HG02981 (cell line): Measurements from ENCODE around the gene CALML3.
"Not testable (repeated sequence)": the region's sequence is repeated elsewhere in the genome, so short reads cannot be mapped to it uniquely, and the experiment has no call there.

ENCODE experiments used
- ATAC-seq: cut with Tn5 transposase; IDR thresholded peaks from one replicate; pipeline ENCODE4 v1.9.1; 2021; ENCODE audit warnings: mild to moderate bottlenecking, moderate library complexity; ENCODE audit not compliant: unreplicated experiment

The CALML3 gene

GRCh38 chr10:5524641-5525560 is at the start of gene CALML3:
TSS of gene CALML3 (plus strand) at chr10:5524961. CDS start at chr10:5525086, 125 bp downstream.
- ATAC-seq, result no peak

GRCh38 chr10:5475088-5475487 is 49.7 kb upstream of the CALML3 start:
- ATAC-seq, result not testable (repeated sequence)

DNA sequence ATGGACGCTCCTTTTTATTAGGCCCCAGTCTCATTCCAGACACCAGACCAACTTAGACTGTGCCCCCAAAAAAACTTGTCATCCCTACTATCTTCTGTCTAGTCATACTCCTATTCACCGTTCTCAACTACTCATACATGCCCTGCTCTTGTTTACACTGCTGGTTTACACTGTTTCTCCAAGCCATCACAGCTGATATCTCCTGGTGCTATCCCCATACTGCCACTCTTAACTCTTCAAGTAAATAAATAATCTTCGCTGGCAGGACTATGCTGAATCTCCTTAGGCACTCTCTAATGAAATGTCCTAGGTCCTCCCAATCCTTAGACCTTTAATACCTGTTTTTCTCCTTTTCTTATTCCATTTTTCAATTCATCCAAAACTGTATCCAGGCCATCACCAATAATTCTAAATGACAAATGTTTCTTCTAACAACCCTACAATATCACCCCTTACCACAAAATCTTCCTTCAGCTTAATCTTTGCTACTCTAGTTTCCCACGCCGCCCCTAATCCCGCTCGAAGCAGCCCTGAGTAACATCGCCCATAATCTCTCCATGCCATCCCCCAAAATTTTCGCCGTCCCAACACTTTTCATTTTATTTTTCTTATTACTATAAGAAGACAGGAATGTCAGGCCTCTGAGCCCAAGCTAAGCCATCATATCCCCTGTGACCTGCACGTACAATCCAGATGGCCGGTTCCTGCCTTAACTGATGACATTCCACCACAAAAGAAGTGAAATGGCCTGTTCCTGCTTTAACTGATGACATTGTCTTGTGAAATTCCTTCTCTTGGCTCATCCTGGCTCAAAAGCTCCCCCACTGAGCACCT is 48.6 kb upstream of the CALML3 start:
- not testable (repeated sequence) for ATAC-seq

- ATAC-seq, result no peak
These were observed 47.7 kb upstream of the CALML3 start for GRCh38 chr10:5476918-5477525.

DNA sequence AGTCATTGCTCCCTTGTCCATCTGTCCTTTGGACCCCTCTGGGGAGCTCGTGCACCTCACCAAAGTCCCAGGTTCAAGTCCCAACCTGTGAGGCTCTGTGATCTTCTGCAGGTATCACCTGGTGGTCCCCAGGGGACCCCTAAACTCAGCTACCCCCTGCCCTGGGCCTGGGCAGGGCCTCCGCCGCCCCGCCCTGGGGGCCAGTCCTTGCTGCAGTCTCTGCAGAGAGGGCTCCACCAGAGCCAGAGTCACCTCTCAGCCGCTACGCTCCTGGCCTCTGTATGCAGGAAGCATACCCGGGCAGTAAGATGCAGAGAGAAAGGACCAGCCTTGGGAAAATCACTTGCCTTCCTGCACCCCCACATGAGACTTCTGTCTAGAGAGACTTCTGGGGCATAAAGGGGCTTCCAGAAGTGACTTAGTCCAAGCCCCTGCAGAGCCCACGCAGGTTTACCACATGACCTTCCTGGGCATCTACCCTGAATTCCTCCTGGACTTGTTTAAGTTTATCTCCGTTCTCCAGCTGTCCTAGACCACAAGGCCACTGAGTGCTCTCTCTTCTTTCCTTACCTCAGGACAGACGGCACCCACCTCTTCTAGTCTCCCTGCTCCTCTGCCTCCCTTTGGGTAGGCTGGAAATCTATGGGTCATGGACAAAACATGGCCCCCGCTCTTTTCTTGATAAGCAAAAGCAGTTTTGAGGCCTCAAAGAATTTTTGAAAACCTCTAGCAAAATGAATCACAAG is 46.6 kb upstream of the CALML3 start:
- no peak for ATAC-seq

DNA sequence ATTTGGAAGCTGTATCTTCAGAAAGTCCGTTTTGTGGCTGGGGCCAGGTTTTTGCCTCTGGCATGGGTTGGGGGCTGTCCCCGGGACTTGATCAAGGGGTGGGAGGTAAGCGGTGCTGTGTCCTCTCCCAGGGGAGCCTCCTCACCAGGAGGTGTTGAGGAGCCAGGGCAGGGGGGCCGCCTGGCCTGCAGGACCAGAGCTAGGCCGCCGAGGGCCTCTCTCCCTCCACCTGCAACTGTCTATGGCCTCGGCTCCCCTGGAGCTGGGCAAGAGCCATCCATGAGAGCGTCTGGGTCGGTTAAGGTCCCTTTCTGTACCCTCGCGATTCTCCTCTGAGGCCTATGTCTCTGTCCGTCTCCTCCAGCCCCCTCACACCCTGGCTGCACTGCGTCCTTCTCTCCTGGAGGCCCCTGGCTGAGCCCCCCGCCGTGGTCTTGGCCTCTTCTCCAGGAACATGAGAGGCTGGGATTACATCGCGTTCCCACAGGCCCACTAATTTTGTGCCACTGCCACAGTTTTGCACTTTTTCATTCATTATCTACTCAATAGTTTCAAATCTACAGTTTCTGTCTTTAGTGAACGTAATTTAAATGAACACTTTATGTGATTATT is 46.0 kb upstream of the CALML3 start:
- no peak for ATAC-seq

DNA sequence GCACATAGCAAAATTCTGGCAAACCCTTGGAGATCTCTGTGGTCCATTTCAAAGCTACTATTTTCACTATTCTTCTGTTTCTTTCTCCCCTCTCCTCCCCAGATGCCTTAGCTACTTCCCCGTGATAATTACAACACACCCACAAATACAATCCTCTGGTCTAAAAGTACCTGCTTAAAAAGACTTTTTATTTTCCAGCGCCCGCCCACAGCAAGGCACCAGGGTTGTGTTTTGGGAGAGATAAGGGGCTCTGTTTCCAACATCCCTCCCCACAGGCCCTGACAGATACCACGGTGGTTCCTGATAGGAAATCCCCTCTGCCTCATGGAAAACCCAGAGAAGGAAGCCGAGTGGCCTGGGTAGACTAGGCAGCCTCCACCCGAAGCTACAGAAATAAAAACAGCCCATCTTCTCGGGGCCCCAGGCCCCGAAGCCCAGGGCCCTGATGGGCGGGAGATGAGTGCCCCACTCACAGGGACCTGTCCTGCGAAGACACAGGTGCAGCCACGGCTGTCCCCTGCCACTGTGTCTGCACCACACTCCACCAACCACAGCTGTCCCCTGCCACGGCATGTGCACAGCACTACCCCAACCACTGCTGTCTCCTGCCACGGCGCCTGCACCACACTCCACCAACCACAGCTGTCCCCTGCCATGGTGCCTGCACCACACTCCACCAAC is 45.1 kb upstream of the CALML3 start:
- ATAC-seq, result no peak

DNA sequence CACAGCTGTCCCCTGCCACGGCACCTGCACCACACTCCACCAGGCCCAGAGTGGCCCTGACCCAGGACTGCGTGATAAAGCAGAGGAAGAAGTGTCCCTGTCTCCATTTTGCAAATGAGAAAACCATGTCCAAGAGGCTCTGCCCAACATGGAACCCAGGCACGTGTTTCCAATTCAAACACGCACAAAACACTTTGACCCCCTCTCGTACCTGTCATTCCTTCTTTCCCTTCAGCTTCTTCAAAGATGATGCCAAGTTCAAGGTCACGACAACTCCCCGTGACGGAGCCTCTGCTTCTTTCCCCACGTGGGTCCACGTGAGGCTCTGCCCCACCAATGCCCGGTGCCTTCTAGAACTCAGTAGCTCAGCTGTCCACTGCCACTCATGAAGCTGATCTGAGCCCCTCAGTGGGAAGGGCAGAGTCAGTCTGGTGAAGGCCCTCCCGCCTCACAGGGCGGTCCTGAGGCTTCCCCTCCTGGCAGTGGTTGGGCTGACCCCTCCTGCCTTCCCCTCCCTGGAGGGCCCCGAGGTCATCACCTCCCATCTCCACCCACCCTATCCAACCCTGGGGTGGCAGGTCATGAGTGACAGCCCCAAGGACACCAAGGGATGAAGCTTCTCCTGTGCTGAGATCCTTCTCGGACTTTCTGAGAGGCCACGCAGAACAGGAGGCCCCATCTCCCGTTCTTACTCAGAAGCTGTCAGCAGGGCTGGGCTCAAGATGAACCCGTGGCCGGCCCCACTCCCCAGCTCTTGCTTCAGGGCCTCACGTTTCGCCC is 44.4 kb upstream of the CALML3 start:
- no peak for ATAC-seq

- ATAC-seq, result no peak
These were observed 43.6 kb upstream of the CALML3 start for GRCh38 chr10:5481121-5481520.

GRCh38 chr10:5482016-5482415 is 42.7 kb upstream of the CALML3 start:
- ATAC-seq, result no peak

DNA sequence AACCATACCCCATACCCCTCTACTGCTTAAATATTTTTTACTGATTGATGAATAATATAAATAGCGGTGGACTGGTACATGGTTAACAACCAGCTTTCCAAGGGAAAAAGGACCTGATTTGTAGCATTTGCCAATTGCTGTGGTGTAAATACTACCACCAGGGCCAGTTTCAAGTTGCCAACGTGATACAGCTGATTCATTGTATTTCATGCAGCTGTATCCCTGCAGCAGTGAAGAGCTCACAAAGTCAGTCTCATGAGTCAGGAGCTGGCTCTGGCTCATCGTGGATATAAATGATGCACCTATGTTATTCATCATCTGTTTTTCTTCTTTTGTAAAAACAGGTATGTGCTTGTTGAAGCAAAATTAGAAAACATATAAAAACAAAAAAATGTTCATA is 40.6 kb upstream of the CALML3 start:
- ATAC-seq, result no peak

- no peak for ATAC-seq
These were observed 39.5 kb upstream of the CALML3 start for GRCh38 chr10:5485290-5485689.

- no peak for ATAC-seq
These were observed 38.6 kb upstream of the CALML3 start for GRCh38 chr10:5485948-5486852.

GRCh38 chr10:5486853-5487235 is 37.9 kb upstream of the CALML3 start:
- ATAC-seq, result no peak

- ATAC-seq, result no peak
These were observed 36.2 kb upstream of the CALML3 start for GRCh38 chr10:5488272-5489161.

GRCh38 chr10:5490032-5490431 is 34.7 kb upstream of the CALML3 start:
- no peak for ATAC-seq
